ENCODE results near the gene EIF4G2.
A peak's percentile ranks its signal among the peaks of the same experiment; 100 is the strongest.

EIF4G2 gene

DNA sequence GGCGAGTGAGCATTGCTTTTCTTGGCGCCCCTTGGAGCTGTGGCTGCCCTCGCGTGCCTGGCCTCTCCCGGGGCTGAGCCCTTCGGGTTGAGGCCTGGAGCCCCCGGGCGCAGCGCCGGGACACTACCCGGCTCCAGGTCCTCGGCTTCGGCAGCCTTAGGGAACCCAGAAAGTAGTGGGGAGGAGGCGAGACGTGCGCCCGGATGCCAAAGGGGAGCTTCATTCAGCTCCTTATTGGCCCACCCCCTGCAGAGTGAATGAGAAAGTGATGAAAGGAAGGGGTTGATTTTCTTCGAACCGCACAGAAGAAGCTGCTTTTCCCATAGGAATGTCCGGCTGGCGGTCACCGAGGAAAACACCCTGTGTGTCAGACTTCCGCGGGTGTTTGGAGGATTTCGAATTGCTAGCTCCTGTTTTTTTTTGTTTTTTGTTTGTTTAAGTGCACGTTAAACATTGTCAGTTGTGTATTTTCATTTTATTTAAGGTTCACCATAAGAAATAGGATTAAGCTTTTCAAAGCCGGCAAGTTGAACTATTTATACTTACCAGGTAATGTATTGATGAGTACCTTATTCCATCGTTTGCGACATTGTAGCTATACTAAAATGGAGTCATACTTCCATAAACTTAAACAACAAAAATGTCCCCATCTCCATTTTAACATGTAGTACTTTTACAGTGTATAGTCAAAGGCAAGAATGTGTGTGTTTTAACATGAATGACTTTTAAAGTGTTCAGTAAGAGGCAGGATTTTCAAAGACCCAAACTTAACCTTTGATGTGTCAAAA lies 841 bp upstream of the EIF4G2 start:
- DNase-seq (ENCODE audit: extremely low read depth in 1 of 2, low read depth in 1 of 2), result peak in 1 of 2 donors; percentile 27

GRCh38 chr11:10808235-10808552 lies 532 bp downstream of the EIF4G2 start:
- DNase-seq (ENCODE audit: extremely low read depth in 1 of 2, low read depth in 1 of 2), result no peak

DNA sequence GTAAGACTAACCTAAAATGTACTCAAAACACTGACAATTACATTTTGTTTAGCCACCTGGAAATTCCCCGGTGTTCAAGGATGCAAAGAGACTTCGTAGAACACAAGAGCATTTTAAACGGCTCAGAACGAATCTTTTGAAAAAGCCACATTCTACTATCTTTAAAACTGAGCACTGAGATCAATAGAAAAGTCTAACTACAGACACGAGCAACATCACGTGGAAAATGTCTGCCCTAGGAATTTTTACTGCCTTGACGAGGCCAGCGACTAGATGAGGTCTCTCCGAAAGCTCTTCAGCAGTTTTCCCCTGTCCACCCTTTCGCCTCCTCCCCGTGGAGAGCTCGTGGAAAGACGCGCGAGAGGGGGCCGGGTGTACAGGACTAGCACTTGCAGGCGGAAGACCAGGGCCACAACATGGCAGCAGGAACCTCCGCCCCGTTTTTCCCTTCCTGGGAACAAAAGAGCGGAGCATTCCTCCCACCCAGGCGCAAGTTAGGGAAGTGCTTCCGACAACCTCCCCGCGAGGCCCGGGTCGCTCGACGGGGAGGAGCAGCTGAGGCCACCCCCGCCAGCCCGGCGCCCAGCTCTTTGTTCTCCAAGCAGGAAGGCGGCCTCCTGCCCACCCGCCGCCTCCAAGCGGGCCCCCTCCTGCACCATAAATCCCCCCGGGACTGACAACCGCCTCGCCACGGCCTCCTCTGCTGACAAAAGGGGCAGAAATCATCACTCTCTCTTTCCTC lies 1.1 kb downstream of the EIF4G2 start:
- DNase-seq (ENCODE audit: extremely low read depth in 1 of 2, low read depth in 1 of 2), result peak; percentile 4 to 28

DNA sequence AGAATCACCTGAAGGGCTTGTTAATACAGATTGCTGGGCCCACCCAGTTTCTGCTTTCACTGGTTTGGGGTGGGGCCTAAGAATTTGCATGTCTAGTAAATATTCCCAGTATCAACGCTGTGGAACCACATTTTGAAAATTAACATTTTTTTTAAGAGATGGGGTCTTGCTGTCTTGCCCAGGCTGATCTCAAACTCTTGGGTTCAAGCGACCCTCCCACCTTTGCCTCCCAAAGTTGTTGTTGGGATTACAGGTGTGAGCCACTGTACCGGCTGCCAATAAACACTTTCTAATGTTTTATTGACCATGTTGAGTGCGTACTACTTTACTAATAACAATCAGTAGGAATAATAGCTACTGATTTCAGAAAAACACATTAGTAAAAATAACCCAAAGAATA lies 2.5 kb downstream of the EIF4G2 start:
- no peak for DNase-seq (ENCODE audit: extremely low read depth in 1 of 2, low read depth in 1 of 2)

DNA sequence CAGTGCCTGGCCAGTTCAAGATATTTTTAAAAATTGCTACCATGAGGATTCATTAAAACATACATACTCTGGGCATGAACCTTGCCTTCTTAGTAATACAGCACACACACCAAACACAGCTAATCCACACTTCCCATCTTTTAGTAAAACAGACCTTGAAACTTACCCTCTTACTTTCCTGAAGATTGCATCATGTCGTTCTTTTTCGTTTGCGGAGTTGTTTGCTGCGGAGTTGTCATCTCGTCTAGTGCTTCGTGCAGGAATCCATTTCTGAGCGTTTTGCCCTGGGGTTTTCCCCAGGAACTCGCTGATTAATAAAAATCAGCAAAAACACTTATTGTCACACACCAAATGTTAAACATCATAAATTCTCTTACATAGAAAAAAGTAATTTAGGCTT lies 3.0 kb downstream of the EIF4G2 start:
- DNase-seq (ENCODE audit: extremely low read depth in 1 of 2, low read depth in 1 of 2), result no peak

DNA sequence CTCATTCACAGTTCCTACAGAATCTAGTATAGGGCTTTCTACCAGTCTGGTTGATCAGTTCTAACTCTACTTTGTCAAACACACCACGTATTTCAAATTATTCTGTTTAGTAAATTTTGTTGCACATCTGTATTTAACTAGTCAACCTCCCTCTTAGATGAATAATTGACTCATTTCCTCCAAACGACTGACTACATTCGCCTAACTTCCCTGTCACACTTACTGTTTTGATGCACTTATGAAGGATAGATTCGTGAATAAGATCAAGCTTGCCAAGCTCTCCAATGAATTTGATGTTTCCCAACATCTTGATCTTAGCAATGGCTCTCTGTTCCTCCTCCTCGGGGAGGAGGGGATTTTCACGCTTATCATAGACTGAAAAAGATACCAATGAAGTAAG lies 5.0 kb downstream of the EIF4G2 start:
- no peak for DNase-seq (ENCODE audit: extremely low read depth in 1 of 2, low read depth in 1 of 2)

GRCh38 chr11:10800292-10800691 lies 8.4 kb downstream of the EIF4G2 start:
- DNase-seq (ENCODE audit: extremely low read depth in 1 of 2, low read depth in 1 of 2), result no peak

DNA sequence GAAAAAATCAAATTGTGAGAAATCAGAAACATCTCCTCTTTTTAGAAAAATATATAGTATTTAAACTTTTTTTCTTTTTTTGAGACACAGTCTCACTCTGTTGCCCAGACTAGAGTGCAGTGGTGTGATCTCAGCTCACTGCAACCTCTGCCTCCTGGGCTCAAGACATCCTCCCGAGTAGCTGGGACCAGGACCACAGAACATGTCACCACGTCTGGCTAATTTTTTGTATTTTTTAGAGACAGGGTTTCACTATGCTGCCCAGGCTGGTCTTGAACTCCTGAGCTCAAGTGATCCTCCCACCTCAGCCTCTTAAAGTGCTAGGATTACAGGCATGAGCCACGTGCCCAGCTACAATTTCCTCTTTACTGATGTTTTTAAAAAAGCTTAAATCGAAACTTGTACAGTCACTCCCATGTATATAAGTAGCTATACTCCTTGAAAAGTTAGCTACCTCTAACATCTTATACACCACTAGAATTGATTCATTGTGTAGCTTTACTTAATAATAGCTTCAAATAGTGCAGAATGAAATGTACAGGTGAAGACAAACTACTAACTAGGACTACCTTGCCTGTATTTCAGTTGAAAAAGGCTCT lies 10.3 kb downstream of the EIF4G2 start:
- DNase-seq (ENCODE audit: extremely low read depth in 1 of 2, low read depth in 1 of 2), result no peak

- DNase-seq (ENCODE audit: extremely low read depth in 1 of 2, low read depth in 1 of 2), result no peak
Observed at GRCh38 chr11:10797531-10797930, 11.2 kb downstream of the EIF4G2 start.

- no peak for DNase-seq (ENCODE audit: extremely low read depth in 1 of 2, low read depth in 1 of 2)
Observed at GRCh38 chr11:10797001-10797400, 11.7 kb downstream of the EIF4G2 start.

- no peak for DNase-seq (ENCODE audit: extremely low read depth in 1 of 2, low read depth in 1 of 2)
Observed at GRCh38 chr11:10796191-10796590, 12.5 kb downstream of the EIF4G2 start.

GRCh38 chr11:10793470-10794255 lies 15.1 kb downstream of the EIF4G2 start:
- DNase-seq (ENCODE audit: extremely low read depth in 1 of 2, low read depth in 1 of 2), result no peak

DNA sequence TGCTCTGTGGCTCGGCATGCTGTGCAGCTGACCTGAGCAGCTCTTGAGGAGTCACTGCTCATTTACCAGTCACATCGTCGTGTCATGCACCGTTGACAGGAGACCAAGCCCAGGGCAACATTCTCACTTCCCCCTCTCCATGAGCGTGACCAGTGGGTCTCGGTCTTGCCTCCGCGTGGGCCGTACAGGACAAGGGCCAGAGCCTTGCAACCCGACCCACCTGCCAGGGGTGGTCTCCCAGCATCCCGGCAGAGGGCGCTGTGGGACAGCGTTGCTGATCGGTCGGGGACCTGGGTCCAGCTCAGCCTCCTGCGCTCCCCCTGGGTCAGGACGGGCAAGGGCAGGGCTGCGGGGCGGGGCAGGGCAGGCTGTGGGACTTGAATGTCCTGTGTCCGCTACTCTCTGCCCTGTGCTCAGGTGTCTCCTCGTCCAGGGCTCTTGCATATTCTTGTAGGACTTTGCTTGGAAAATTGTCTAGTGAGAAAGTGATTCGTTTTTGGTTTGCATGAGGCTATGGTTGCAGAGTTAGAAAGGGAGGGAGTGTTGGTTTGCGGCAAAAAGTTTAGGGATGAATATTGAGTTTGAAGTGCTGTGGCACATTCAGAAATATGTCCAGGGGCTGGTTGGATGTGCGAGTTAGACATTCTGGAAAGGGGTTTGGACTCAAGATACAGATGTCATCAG lies 16.2 kb downstream of the EIF4G2 start:
- DNase-seq (ENCODE audit: extremely low read depth in 1 of 2, low read depth in 1 of 2), result peak; percentile 58 to 82

DNA sequence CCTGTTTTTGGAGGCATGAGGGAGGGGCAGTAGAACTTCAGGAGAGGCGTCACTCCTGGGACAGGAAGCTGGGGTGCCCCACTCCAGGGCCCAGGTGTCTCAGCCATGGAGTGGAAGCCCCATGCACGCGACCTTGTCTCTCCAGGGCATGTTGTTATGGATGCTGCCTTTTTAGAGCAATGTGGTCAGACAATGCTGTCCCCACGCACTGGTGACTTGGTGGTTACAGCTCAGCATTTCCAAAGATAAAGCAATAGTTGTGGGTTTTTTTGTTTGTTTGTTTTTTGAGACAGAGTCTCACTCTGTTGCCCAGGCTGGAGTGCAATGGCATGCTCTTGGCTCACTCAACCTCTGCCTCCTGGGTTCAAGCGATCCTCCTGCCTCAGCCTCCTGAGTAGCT lies 22.3 kb downstream of the EIF4G2 start:
- DNase-seq (ENCODE audit: extremely low read depth in 1 of 2, low read depth in 1 of 2), result no peak

DNA sequence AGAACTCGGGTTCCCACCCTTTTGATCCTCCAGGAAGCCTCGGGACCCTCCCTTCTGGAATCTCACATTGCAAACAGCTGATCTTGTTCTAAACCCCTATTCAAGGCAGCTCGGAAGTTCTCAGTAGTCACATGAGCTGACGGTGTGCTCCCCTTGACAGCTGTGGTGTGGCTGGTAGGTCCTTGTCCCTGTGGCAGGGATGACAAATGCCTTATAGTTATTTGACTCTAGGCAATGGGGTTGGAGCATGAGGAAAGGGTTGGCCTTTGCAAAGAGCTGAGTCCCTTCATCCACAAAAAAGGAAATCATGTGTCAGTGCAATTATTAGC lies 23.6 kb downstream of the EIF4G2 start:
- DNase-seq (ENCODE audit: extremely low read depth in 1 of 2, low read depth in 1 of 2), result no peak

DNA sequence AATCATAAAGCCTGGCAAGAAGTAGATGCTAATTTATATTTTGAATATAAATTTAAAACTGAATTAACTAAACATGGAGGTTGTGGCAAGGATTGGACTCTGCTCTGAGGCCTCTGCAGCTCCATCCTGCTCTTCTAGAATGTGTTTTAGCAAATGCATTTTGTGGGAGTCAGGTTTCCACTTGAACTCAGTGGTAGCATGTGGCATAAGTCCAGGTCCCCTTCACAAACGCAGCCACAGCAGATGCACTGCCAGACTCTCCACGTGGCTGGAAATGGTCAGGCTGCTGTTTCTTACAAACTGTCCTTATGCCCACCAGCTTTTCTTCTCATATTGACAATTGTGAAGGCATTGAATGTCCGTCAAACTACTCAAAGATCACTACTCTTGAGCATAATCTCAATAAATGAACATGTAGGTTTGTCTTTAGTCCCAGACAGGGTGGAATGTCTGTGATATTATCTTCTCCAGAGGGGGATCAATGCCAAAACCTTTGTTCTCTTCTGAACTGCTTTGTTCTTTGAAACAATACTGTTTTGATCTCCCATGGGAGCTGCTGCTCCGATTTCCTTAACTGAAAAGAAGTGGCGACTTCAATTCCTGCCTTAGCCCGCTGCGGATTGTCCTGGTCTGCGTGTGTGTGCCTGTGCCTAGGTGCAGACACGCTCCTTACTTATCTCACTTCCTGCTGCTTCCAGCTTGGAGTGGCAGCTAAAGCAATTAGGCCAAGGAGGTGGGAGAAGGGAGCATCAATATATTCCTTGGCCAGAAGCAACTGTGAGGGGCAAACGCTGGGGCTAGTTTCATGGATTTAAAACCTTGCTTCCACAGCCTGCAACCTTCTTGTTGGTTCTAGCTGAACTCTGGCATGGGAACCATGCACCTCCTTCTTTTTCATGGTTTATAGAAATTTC lies 24.2 kb downstream of the EIF4G2 start:
- DNase-seq (ENCODE audit: extremely low read depth in 1 of 2, low read depth in 1 of 2), result no peak

GRCh38 chr11:10780040-10780439 lies 28.7 kb downstream of the EIF4G2 start:
- no peak for DNase-seq (ENCODE audit: extremely low read depth in 1 of 2, low read depth in 1 of 2)

DNA sequence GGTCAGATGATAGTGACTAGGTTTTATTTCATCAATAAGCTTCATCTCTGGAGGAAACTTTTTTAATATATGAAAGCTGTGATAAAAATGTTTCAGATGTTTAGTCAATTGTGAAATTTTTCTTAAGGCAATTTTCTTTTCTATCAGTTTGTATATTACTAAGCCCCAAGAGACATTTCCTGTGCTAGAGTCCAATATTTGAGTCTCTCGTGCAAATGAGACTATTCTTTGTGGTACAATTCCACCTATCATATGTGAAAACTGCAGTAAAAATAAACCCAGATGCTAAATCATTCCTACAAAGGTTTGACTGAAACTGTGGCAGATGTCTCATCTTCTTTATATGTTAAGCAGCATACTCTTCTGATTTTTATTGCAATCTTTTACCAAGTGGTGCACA lies 29.6 kb downstream of the EIF4G2 start:
- no peak for DNase-seq (ENCODE audit: extremely low read depth in 1 of 2, low read depth in 1 of 2)

GRCh38 chr11:10778217-10778970 lies 30.3 kb downstream of the EIF4G2 start:
- DNase-seq (ENCODE audit: extremely low read depth in 1 of 2, low read depth in 1 of 2), result no peak

All from activated CD8-positive, alpha-beta memory T cell treated with anti-CD3 and anti-CD28 coated beads for 1 hour (primary cell).